Measurements from ENCODE around the gene TBC1D9.
"Not testable (repeated sequence)": the region's sequence is repeated elsewhere in the genome, so short reads cannot be mapped to it uniquely, and the experiment has no call there.

TBC1D9 gene

DNA sequence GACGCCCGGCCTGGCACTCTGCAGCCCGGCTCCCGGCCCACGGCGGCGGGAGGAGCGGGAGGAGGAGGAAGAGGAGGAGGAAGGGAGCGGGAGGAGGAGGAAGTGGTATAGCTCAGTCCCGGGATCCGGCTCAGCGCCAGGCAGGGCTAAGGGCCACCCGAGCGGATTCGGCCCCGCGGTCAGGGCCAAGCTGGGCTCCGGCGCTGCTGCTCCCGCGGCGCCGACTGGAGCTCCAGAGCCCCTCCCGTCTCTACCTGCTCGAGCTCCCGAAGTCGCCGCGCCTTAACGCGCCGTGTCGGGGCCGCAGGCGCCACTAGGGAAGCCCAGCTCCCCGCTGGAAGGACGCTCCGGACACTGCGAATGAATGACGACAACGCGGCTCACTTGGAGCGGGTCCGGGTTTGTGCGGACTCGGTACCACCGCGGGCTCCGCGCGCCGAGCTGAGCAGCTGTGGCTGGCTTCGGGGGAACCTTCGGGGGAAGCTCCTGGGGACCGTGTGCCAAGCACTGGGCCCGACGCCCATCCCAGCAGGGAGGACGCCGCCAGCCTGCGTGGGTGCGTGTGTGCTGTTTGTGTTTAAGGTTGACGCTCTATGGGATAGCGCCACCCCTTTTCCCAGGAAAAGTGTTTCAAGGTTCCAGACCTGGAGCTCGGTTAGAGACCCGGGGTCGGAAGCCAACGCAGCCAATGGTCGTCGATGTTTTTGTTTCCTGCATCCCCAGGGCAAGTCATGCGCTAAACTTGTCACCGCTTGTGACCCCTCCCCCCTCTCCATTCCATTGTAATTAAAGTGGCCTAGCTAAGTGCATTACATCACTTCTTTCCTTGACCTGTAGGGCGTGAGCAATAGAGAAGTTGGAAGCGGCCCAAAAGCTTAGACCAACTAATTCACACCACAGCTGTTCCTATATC, at the start of gene TBC1D9:
TBC1D9 (minus strand) TSS at position 67 of the 913 bp plus-strand sequence. CDS start 340 bp downstream, outside the sequence.
- peak; percentile 69 for DNase-seq

DNA sequence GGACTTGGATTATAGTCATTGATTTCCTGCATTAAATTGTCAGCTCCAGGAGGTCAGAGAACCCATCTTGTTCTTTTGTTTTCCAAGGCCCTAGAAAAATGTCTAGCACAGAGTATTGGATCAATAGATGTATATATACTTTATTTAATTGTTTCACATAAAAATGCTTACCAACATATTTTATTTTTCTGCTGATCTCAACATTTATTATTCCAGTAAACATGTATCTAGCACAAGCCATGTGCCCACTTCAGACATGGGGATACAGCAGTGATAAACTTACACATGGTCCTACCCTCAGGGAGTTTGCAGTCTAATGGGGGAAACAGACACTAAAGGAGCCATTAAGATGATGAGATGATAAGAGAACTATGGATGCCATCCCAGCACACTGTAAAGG, 49.1 kb upstream of the TBC1D9 start:
- DNase-seq: no peak

- no peak for DNase-seq
Measured at GRCh38 chr4:140802591-140802990, 46.4 kb upstream of the TBC1D9 start.

DNA sequence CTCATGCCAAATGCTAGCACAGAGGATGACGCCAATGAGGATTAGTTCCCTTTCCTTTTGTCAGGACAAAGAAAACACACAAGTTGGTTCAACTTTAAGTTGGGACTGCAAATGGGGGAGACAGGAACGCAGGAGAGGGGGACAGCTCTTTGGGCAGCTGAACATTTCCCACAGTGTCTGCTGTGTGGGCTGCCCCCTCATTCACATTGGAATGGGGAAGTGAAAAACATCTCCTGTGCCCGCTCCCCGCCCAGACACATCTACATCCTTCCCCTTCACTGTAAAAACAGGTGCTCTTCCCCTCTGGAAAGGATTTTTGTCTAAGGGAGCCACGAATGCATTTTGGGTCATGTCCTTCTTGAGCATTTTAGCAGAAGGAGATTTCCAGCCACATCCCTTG, 44.5 kb upstream of the TBC1D9 start:
- no peak for DNase-seq

- no peak for DNase-seq
Measured at GRCh38 chr4:140799686-140800225, 43.6 kb upstream of the TBC1D9 start.

GRCh38 chr4:140793291-140793690, 37.1 kb upstream of the TBC1D9 start:
- no peak for DNase-seq

DNA sequence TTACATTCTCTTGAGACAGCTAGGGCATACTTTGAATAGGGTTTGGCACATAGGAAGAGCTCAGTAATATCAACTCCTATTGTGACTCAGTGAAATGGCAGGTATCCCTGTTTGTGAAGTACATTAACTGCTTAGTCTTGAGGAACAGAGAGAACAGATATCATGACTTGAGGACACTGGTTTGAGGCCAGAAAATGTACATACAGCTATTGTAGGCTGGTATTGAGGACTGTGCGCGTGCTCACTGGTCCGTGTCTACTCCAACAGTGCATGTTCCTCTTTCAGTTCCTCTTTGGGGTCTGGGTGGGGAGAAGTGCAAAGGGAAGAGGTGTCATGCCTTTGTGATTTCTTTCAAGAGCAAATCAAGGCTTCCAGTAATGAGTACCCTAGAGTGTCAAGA, 34.6 kb upstream of the TBC1D9 start:
- DNase-seq: no peak

- DNase-seq: no peak
Measured at GRCh38 chr4:140790171-140790570, 34.0 kb upstream of the TBC1D9 start.

DNA sequence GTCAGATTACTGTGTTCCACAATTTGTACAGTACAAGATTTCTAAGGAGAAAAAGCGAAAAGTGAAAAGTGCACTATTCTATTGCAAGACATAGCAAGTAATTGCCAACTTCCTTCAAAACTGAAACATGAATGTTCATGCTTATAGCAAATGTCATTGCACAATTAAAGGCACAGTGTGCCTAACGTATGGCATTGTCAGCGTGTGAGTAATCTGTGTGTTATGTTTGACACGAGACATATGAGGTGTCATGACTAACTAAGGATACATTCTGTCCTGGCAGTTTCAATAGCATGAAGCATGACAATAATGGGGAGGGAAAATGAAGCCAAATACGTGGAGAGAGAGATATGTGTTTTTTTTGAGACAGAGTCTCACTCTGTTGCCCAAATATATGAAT, 33.6 kb upstream of the TBC1D9 start:
- DNase-seq: no peak

- DNase-seq: not testable (repeated sequence)
Measured at GRCh38 chr4:140782787-140783186, 26.6 kb upstream of the TBC1D9 start.

GRCh38 chr4:140781596-140781995, 25.4 kb upstream of the TBC1D9 start:
- no peak for DNase-seq

DNA sequence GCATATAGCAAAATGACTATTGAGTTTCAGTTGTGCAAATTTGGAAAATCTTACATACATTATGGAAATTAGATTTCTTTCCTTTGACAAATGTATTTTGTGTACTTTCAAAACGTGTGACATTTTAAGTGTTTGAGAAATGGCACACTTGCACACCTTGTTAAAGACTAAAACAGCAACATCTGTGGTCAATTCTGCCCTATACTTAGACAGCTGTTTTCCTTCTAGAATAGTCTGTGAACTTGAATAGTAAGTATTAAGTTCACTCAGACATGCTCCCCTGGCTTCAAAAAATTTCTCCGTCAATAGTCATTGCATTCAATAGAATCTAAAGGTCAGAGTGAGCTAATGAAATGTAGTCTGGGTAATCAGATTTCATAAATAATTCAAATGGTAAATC, 21.7 kb upstream of the TBC1D9 start:
- DNase-seq: no peak

GRCh38 chr4:140777386-140777785, 21.2 kb upstream of the TBC1D9 start:
- no peak for DNase-seq

DNA sequence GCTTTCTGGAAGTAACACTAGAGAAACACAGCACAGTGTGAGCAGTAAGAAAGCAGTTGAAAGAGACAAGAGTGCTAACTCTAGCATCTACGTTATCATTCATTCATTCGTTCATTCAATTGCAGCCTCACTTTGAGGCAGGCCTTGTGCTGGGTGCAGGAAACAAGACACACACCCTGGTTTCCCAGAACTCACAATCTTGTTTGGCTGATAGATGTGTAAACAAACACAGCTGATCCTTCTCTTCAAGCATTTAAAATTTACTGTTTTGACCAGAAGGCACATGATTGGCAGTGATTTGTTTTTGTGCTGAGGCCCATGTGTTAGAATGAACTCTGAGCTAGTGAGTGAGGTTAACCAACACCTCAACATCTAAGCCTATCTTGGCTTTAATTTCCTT, 20.4 kb upstream of the TBC1D9 start:
- DNase-seq: no peak

DNA sequence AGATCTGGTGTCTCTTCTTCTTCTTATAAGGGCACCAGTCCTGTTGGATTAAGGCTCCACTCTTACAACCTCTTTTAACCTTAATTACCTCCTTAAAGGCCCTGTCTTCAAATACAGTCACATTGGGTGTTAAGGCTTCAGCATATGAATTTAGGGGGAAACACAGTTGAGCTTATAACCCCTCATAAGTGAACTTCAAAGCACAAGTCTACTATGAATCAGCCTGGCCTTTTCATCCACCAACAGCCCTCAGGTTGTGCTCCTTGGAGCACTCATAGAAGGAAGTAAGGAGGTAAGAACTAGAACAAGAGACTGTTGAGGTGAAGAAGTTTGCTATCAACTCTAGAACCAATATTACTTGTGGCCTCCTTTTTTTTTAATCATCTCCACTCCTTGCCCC, 18.8 kb upstream of the TBC1D9 start:
- DNase-seq: no peak

DNA sequence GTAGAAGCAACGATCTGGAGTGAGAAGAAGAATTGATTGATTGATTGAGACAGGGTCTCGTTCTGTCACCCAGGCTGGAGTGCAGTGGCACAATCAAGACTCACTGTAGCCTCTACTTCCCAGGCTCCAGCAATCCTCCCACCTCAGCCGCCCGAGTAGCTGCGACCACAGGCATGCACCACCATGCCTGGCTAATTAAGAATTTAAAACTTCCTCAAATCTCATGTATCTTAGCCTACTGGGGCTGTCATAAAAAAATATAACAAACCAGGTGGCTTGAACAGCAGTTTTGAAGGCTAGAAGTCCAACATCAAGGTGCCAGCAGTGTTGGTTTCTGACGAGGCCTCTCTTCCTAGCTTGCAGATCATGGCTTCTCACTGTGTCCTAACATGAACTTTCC, 18.3 kb upstream of the TBC1D9 start:
- no peak for DNase-seq

- DNase-seq: no peak
Measured at GRCh38 chr4:140769209-140769608, 13.0 kb upstream of the TBC1D9 start.

DNA sequence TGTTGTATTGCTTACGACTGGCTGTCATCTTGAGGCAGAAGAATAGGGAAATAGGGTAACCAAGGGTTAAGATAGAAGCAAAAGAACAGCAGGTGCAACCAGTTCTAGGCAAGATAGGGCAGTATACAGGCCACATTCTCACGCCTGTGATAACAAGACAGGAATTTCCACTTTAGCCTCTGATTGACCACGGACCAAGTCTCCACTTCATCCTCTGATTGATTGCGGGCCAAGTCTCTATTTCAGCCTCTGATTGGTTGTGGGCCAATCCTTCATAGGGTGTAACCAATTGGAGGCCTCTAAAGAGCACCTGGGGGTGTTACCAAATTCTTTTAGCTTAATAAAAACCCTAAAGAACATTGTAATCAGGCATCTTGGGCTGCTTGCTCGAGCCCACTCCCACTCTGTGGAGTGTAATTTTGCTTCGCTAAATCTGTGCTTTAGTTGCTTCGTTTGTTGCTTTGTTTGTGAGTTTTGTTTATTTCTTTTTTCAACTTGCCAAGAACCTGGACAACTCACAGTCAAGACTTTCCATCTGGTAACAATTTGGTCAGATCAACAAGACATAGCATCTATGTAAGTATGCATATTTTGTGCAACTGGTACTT, 8.7 kb upstream of the TBC1D9 start:
- no peak for DNase-seq

DNA sequence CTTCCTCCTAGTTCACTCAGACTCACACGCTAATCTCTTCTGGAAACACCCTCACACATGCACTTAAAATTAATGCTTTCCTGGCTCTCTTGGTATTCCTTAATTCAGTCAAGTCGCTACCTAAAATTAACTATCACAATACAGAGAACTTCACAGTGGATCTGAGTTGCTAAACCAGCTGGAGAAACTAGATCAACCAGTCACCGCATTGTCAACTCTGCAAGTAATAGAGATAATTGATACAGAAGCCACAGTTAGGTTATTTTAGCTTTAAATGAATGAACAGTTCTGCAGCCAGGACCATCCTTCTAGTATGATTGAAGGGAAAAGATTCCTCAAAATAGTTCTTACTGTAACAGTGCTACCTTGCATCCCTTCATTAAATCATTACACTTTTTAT, 6.0 kb upstream of the TBC1D9 start:
- no peak for DNase-seq

DNA sequence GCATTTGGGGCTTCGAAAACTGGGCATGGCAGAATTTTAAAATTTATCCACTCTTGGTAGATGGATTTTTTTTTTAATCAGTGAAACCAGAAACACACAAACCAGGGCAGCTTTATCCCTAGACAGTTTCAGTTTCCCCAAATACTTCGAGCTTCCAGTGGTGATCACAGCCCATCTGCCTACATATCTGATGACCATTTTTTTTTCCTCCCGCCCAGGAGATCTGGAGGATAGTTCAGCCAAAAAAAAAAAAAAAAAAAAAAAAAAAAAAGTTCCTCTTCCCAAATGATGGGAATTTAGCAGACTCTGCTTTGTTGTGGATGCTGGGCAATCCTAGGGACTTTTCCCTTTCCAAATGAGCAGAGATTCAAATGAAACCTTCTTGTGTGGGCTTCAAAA, 1.0 kb upstream of the TBC1D9 start:
- DNase-seq: no peak

- DNase-seq: no peak
Measured at GRCh38 chr4:140755774-140756318, 339 bp downstream of the TBC1D9 start.

GRCh38 chr4:140754918-140755773, 1.0 kb downstream of the TBC1D9 start:
- DNase-seq: peak; percentile 23

GRCh38 chr4:140753329-140753728, 2.9 kb downstream of the TBC1D9 start:
- DNase-seq: no peak
